ENCODE measurements around the gene RARS1.

The RARS1 gene

GRCh38 chr5:168550656-168551055, 64.4 kb downstream of the RARS1 start:
- DNase-seq (ENCODE audit: extremely low spot score, insufficient read length, low read depth) (no peak), FAIRE-seq (no peak)

- no peak for DNase-seq (ENCODE audit: extremely low spot score, insufficient read length, low read depth)
- no peak for FAIRE-seq
Observed at GRCh38 chr5:168552146-168552545, 65.9 kb downstream of the RARS1 start.

DNA sequence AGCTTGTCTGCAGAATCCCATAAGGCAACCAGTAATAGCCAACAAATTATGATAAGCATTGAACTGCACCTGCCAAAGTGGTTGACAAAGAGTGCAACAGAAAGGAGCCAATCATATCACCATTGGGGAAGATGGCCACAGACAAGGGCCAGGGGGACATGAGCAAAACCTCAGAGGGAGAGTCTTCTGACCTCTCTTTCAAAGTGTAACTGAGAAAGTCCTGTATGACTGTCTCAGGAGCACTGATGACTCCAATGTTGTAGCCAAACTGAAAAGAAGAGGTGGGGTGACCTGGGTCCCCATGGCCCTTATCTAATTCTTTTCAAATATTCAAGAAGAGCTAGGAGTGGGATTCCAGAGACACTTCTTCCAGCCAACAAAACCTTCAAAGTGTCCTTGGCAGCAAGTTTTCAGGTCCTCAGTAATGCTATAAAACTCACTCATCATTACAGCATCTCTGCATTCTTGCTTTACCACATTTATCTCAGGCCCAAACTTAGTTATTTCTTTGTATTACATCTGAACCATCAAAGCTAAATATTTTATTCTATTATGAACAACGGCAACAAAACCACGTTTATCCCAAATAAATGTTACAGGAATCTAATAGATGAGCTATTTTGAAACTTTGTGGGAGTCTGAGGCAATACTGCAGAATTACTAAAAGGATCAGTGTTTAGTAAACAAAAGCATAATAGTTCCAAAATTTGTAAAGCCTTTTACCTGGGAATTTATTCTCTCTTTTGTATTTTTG, 67.3 kb downstream of the RARS1 start:
- no peak for FAIRE-seq

DNA sequence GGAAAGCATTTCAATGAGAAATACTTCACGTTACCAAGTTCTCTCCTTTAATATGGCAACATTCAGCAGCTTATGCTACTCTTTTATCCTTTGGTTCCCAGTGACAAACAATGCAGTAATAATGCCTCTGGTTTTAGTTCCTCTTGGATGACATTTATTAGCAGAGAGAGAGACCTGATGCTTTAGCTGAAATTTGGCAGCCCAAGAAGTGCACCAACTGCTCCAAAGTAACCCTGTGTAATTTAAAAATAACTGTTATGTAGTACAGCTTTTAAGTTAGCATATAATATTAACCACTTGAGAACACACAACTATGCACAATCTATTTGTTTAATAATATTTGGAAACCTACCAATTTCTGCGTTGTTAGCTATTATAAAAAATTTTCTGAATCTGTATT, 71.1 kb downstream of the RARS1 start:
- FAIRE-seq: no peak

More for the DNA sequence above, 67.3 kb downstream of the RARS1 start:
- DNase-seq (ENCODE audit: extremely low spot score, insufficient read length, low read depth): no peak

GRCh38 chr5:168562279-168562678, 76.0 kb downstream of the RARS1 start:
- DNase-seq (ENCODE audit: extremely low spot score, insufficient read length, low read depth): no peak
- FAIRE-seq: no peak

More for the DNA sequence above, 71.1 kb downstream of the RARS1 start:
- DNase-seq (ENCODE audit: extremely low spot score, insufficient read length, low read depth): no peak

- no peak for FAIRE-seq
- no peak for DNase-seq (ENCODE audit: extremely low spot score, insufficient read length, low read depth)
Observed at GRCh38 chr5:168563959-168564358, 77.7 kb downstream of the RARS1 start.

DNA sequence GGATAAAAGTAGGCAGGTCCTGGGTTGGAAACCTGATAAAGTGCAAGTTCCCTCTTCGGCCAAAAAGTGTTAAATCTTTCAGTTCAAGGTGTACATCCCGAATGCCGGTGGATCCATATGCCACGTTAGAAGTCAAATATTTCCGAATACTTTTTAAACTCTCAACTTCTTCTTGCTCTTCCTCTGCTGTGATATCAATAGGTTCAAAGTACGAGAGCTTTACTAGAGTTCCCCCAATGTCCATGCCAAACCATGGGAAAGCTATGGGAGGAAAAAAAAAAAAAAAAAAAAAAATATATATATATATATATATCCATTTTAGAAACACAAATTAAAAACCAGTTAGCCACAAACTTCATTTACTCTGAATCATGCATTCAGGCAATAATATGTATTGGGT, 82.5 kb downstream of the RARS1 start:
- no peak for DNase-seq (ENCODE audit: extremely low spot score, insufficient read length, low read depth)
- no peak for FAIRE-seq
